ENCODE measurements around the gene ADCY9.

The ADCY9 gene

DNA sequence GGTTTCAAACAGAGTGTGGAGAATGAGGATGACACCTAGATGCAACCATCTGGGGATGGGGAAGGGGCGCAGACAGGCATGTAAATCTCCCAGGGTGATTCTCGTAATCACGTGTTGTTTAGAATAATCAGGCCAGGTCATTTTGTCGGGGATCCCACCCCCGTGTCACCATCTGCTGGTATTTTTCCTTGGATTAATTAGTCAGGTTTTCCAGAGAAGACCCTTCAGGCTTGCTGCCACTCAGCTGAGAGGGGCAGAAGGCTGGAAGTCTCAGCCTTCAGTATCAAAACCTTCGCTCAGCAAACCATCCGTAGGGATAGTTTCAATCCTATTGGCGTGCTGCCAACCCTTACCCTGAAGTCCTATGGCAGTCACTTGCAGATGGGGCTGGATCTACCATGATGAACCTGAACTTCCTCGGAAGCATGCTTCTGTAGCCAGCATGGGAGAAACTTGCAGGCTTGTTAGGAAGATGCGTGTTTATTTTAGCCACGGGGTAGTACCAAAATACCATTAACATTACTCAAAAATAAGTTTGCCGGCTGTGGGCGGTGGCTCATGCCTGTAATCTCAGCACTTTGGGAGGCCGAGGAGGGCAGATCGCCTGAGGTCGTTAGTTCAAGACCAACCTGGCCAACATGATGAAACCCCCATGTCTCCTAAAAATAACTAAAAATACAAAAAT is 7.5 kb upstream of the ADCY9 start:
- DNase-seq (ENCODE audit: low spot score), result no peak

DNA sequence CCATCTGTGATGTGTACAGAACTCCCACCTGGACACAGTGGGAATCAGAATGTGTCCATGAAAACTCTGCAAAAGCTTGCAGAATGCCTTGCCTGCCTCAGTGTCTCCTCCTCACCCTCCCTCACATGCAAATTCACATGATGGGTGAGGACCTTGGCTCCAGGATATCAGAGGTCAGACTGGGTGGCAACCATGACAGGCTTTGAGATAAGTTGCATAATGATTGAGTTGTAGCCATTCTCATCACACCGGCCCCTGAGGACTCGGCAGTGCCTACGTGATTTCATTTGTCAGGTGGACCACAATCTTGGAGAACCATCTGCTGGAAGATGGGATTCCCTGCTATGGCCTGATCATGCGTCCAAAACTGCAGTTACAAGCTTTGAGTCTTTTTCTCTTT is 3.9 kb upstream of the ADCY9 start:
- DNase-seq (ENCODE audit: low spot score), result no peak

DNA sequence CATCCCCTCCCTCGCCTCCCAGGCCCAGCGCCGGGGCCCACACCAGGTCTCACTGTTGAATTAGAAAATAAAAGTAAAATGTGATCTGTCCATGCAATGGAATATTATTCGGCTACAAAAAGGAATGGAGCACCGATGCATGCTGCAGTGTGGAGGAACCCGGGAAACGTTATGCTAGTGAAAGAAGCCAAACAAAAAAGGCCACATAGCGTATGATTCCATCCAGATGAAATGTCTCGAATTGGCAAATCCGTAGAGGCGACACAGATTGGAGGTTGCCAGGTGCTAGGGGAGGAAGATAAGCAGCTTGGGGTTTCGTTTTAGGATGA is 972 bp upstream of the ADCY9 start:
- no peak for DNase-seq (ENCODE audit: low spot score)

DNA sequence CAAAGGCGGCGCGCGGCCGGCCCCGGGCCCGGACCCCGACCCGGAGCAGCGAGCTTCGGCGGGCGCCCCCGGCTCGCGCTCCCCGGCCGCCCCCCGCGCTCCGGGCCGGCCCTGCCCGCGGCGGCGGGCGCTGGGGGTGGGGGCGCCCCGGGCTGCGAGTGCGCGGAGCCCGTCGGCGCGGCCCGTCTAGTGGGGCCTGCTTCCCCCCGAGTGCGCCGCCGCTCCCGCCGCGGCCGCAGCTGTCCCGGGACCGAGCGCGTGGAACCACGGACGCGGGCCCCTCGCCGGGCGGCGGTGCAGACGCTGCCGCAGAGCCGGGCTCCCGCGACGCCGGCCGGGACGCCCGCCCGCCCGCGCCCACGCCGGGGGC is 308 bp downstream of the ADCY9 start:
- no peak for DNase-seq (ENCODE audit: low spot score)

DNA sequence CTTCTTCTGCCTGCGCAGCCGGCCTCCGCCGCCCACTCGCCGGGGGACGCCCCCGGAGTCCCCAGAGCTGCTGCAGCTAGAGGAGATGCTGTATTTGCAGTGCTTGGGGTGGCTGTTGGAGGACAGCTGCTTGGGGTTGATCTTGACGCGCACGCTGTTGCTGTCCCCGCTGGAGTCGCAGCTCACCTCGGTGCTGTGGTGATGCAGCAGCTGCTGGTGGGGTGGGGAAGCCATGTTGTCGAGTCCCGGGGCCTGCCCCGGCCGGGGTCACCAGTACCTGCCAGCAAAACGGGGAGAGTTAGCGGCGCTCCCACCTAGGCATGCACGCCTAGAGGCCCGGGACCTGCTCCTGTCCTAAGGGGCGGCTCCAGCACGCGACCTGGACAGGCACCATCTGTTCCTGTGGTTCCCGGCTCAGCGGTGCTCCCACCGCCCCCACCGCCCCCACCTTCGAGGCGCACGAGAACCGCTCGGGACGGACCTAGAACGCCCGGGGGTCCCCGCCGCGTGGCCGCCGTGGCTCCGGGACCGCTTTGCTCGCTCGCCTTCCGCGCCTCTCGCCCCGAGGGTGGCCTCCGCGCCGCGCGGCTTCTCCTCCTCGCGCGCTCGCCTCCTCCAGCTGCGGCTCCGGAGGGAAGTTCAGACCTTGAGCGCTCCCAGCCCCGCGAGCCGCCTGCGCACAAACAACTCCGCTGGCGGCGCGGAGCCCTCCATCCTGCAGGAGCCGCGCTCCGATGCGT is 863 bp downstream of the ADCY9 start:
- peak; percentile 50 for DNase-seq (ENCODE audit: low spot score)

DNA sequence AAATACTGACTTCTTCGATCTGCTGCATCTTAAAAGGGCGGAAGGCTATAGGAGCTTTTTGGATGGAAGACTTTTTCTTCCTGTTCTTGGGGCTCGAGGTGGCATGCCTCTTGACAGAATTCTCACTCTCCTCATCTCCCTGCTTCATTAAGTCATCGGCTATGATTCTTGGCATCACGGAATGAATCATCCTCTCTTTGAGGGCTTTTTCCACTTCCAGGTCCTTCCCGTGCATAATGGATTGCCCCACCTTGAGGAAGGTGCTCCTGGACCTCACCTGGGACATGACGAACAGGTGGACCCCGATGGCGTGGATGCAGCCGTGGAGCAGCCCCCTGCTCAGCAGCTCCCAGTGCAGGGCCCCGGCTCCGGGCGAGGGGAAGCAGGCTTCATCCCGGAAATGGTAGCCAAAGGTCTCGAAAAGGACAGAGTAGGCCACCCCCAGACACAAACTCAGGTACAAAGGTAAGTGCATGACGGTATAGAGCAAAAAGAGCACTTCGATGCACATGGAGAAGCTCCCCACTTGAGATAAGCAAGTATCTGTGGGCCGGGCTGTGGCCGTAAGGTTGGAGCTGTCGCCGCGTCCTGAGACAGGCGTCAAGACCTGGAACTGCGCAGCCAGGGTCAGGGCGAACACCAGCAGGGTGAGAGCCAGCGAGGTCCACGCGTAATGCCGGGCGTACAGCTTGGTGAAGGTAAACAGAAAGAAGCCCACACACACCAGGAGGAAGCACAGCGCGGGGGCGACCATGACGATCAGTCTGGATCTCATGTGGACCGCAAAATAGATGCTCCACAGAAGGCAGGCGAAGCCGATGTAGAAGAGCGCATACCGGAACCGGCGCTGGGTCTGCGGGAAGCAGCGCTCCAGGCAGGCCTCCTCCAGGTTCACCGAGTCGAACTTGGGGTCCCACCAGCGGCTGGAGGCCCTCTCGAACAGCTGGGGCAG is 1.7 kb downstream of the ADCY9 start:
- DNase-seq (ENCODE audit: low spot score), result no peak

DNA sequence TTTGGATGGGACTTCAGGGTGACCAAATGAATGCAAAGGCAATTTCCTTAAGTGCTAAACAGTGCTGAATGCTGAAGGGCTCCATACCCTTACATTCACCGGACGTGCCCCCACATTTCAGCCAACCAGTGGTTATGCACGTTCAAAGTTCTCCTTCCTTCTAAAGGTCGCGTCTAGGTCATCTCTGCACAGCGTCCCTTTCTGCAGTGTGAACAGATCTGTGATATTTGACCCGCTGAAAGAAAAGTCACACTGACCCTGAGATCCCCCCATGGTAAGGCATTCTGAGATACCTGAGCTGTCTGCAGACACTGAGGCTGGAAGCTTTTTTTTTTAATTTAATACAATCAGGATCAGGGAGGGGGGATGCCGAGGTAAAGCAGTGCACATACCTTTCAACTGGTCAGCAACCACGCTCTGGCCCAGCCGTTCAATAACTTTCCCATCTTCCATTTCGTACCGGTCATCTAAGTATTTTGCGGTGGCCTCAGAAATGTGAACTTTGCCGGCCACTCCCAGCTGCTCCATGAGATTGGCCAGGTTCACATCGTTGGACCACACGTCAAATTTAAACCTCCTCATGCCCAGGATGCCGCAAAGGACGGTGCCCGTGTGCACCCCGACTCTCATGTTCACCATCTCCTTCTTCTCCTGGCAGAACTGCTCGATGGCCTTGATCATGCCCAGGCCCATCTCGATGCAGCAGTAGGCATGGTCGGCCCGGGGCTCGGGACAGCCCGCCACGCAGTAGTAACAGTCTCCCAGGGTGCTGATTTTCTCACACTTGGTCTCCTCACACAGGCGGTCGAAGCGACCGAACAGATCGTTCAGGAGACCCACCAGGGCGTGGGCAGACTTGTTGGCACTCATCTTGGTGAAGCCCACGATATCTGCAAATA is 2.6 kb downstream of the ADCY9 start:
- DNase-seq (ENCODE audit: low spot score), result no peak

DNA sequence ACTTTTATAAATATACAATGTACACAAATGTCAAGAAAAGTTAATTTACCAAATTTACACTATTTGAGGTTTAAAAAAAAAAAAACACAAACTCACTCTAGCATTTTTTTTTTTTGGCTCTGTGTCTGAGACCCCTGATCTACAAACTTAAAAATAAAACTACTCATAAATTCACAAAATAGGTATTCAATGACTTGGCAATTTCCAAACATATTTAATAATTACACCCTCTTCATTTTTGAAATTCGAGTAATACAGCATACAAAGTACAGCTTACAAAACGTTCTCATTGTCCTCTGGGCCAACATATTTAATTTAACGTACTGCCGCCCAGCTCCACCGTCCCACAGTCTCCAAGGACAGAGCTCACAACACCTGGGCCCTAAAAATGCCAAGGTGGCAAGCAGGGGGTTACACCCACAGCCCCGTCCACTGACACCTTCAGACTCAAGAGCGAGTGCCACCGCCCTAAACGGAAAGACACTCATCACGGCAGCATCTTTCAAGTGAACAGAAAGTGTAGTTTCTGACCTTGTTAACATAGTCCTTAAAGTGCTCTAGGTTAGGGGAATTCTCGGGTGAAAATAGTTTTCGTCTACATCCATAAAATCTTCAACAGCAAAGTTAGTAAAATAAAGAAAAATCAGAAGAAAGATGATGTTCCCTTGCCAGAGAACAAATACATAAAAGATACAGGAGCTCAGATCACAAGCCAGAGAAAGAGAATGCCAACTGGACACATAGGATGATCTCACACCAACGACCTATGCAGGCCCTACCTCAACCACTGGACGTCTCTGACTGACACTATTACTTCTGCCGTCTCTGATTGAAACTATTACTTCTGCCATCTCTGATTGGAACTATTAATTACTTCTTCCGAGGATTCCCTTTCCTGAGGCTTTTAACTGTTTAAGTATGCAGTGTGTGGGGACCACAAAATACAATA is 4.2 kb downstream of the ADCY9 start:
- no peak for DNase-seq (ENCODE audit: low spot score)

DNA sequence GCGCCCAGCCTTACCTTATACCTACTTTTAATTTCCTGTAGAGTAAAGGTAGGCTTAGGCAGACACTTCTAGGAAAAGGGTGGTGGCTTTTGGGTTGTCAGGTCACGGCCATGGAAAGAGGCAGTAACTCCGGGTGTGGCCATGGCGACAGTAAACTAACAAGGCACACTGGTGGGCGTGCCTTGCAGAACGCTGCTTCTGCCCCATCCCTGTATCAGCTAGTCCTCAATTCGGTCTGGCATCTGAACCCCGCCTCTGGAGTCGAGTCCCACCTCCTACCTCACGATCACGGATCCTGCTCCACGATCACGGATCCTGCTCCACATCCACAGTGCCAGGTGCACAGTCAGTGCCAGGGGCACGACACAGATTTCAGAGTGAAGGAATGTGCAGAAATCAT is 5.6 kb downstream of the ADCY9 start:
- DNase-seq (ENCODE audit: low spot score), result no peak

DNA sequence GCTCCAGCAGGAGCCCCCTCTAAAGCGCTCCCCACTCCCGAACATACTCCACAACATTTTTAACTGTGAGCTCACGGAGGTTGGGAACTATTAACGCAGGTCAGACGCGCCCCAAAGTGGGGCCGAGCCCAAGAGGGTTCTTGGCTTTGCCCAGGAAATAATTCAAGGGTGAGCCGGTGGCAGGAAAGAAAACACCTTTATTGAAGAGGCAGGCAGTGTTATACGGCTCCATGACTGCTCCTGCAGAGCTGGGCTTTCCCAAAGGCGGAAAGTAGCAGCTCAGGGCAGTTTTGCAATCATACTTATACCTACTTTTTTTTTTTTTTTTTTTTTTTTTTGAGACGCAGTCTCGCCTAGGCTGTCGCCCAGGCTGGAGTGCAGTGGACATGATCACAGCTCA is 6.2 kb downstream of the ADCY9 start:
- DNase-seq (ENCODE audit: low spot score), result no peak

DNA sequence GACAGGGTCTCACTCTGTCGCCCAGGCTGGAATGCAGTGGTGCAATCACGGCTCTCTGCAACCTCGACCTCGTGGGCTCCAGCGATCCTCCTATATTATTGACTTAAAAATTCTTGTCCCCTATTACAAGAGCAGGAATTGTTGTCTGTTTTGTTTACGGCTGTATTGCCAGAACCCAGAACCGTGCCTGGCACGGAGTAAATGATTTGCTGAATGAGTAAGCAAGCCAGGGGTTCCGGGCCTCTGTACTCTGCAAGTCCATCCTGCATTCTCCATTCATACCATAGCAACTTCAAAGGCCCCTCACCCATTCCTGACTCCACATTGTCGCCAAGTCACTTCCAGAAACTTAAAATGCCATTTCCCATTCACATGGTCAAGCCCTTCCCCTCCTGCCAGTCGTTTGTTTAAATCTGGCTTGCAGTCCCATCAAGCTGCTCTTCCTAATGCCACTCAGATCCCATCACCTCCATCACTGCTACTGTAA is 6.9 kb downstream of the ADCY9 start:
- DNase-seq (ENCODE audit: low spot score), result no peak

DNA sequence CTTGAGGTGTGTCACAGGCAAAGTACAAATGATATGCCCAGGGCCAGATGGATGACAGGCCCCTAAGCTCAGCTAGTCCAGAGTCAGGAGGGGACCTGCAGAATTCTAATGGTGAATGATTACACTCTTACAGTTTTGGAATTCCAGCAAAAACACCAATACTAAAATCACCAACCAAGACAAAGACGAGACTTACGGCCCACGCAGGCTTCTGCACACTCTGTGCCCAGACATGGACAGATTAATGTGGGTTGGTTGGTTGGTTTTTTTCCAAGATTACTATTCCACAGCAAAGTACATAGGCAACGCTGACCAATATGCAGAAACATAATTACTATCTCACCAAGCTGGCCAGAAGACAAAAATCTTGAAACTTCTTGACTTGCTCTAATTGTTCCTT is 9.7 kb downstream of the ADCY9 start:
- DNase-seq (ENCODE audit: low spot score), result no peak

DNA sequence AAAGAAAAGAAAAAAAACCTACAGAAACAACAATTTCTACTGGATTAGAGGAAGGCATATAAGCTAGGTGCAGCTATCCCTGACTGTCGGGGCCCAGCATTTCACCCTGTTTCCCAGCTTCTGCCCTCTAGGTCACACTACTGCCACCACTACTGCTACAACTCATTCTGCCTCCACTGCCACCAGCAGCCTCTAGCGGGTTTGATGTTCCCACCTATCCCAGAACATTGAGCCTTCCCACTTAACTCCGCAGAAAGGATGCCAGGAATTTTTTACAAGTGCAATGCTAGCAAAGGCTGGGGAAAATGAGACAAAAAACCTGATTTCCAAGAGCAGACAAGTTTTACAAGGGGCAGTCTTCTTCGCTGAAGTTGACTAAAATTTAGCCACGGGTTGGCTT is 10.4 kb downstream of the ADCY9 start:
- DNase-seq (ENCODE audit: low spot score), result no peak

DNA sequence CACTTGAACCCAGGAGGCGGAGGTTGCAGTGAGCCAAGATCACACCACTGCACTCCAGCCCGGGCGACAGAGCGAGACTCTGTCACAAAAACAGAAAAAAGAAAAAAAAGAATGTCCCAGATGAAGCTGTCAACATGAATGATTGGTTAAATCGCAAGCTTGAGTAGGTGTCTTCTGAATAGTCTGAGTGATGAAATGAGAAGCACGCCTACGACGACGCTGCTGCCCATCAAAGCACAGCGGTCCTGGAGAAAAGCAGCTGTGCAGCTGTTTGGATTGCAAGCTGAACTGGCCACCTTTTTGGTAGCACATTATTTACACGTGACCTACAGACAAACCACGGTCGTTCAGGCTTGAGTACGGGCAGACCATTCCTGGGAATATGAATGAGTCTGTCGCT is 12.5 kb downstream of the ADCY9 start:
- DNase-seq (ENCODE audit: low spot score), result no peak

DNA sequence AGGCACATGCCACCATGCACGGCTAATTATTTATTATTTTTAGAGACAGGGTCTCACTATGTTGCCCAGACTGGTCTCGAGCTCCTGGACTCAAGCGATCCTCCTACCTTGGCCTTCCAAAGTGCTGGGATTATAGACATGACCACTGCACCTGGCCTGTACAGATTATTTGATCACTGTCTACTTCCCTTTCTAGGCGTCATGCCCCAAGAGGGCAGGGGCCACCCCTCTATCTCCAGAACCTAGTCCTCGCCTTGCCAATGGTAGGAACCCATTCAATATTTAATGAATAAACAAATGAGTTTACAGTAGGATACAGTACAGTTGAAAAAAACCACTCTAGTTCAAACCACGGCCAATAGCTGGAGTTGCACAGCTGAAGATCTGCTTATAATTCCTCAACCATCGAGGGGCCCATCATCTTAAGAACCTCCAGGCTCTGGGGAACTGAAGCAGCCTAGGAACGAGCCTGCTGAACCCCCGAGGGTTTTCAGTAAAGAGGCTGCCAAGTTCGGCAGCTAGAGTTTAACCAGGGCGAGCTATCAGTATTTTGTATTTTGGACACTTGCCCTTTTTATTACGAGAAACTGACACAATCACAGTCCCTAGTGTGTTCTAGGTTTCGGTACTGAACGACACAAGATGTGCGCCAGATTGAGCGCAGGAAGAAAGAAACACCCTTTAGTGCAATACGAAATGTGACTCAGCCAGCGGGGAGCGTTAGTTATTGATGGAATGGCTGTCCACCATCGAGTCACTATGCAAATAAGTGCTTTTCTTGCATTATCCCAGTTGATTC is 14.6 kb downstream of the ADCY9 start:
- no peak for DNase-seq (ENCODE audit: low spot score)

DNA sequence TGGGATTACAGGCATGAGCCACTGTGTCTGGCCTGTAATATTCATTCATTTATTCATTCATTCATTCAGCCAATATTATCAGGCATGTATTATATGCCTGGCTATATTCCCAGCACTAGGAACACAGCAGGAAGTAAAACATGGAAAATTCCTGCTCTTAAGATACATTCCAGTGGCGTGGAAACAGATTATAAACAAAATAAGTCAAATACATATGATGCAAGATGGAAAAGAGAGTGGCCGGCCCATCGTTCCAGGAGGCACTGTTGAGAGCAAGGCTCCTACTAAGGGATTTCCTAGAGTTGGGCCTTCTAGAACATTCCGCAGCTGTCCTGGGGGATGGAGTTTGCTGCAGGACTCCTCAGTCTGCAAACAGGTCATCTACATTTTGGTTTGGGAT is 17.7 kb downstream of the ADCY9 start:
- DNase-seq (ENCODE audit: low spot score), result no peak

DNA sequence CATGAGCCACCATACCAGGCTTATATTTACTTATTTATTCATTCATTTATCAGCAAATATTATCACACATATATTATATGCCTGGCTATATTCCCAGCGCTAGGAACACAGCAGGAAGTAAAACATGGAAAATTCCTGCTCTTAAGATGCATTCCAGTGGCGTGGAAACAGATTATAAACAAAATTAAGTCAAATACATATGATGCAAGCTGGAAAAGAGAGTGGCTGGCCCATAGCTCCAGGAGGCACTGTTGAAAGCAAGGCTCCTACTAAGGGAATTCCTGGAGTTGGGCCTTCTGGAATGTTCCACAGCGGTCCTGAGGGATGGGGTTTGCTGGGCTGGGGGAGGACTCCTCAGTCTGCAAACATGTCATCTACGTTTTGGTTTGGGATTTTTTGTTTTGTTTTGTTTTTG is 18.4 kb downstream of the ADCY9 start:
- DNase-seq (ENCODE audit: low spot score), result no peak

DNA sequence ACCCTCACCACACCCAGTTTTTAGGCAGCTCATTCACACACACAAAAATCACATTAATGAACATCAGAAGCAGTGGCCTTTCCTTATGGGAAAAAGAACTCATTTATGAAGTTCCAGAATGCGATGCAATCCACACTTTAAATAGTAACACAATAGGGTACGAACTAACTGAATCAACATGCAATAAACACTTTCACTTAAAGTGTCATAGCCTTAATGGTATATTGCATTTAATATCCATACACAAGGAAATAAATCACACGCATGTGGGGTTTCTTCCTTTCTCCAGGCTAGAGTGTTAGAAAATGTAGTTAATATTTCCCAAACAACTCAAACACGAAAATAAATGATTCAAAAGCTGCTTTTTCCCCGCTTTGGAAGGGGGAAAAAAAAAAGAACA is 19.7 kb downstream of the ADCY9 start:
- no peak for DNase-seq (ENCODE audit: low spot score)

DNA sequence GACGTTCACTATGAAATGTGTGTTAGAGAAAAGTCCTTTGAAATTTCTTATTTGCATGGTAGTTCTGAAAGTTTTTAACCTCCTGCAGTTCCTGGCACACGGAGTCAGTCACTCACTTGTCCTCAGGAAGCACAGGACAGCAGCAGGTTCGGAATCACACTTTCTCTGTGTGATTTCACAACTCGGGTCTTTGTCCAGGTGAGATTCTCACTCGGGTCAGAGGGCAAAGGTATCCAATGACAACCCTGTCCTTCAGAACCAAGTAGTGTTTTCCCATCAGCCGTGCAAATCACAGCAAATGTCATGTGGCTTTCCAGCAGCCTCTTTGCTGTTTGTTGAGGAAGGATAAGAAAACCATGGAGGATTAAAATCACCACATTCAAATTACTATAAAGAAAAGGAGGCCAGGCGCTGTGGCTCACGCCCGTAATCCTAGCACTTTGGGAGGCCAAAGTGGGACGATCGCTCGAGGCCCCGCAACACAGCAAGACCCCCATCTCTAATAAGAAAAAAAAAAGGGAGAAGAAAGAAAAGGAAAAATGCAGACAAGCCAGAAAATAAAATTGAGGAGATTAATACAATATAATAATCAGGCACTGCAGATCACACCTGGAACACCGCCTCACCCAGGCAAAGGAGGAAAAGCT is 22.0 kb downstream of the ADCY9 start:
- DNase-seq (ENCODE audit: low spot score), result no peak

Data from COLO829 (cell line).